Upper lobe of right lung (tissue), 1 donor: Measurements from ENCODE around the gene CCDC183. TPM values are rescaled to one million over a fixed set of nuclear protein-coding genes. Genes with fewer than 3 reads are reported as not detected.
"Not testable (repeated sequence)": the region's sequence is repeated elsewhere in the genome, so short reads cannot be mapped to it uniquely, and the experiment has no call there.

Experiments
- ATAC-seq: fragments of 200-7000 bp; cut with Tn5 transposase; one replicate; pipeline ENCODE4 v1.9.1; 2020; ENCODE audit warnings: mild to moderate bottlenecking, moderate library complexity
- DNase-seq: peaks from one replicate; pipeline ENCODE4 v3.0.0-alpha.2; 2020
- H3K27ac ChIP-seq: fragments of 200-600 bp; one replicate; pipeline ENCODE4 v1.8.0; 2022
- H3K27me3 ChIP-seq: fragments of 200-600 bp; one replicate; pipeline ENCODE4 v1.8.0; 2022; ENCODE audit warnings: mild to moderate bottlenecking
- H3K36me3 ChIP-seq: fragments of 200-600 bp; one replicate; pipeline ENCODE4 v1.8.0; 2022
- H3K4me1 ChIP-seq: fragments of 200-600 bp; one replicate; pipeline ENCODE4 v1.8.0; 2022
- H3K4me3 ChIP-seq: fragments of 200-600 bp; one replicate; pipeline ENCODE4 v1.8.0; 2022; ENCODE audit warnings: mild to moderate bottlenecking
- H3K9me3 ChIP-seq: fragments of 200-600 bp; one replicate; pipeline ENCODE4 v1.8.0; 2022
- intact Hi-C: fragments of 100-400 bp; cut with DNase I; formaldehyde crosslinking; loops from one replicate; pipeline ENCODE4 v1.11.0; 2022
- total RNA-seq: library from RNA; stranded (reverse); fragmentation: NEBNext Ultra II Directional; extraction: Animal tissue kit (Norgen Biotek cat#: 25700); gene quantifications from one replicate; pipeline ENCODE4 v1.2.1, GENCODE V29; 2021
- TF ChIP-seq, protein P1 (sequence below): fragments of 200-600 bp; IDR thresholded peaks from one replicate; pipeline ENCODE4 v1.8.0; 2022; ENCODE audit warnings: antibody characterized with exemption
- donor health status: DM: no; HTN: yes; CAD: no; lungs with severe emphysema.

CCDC183 gene
- total RNA-seq, 1 donor from 2014 or later: 4.0 TPM

DNA sequence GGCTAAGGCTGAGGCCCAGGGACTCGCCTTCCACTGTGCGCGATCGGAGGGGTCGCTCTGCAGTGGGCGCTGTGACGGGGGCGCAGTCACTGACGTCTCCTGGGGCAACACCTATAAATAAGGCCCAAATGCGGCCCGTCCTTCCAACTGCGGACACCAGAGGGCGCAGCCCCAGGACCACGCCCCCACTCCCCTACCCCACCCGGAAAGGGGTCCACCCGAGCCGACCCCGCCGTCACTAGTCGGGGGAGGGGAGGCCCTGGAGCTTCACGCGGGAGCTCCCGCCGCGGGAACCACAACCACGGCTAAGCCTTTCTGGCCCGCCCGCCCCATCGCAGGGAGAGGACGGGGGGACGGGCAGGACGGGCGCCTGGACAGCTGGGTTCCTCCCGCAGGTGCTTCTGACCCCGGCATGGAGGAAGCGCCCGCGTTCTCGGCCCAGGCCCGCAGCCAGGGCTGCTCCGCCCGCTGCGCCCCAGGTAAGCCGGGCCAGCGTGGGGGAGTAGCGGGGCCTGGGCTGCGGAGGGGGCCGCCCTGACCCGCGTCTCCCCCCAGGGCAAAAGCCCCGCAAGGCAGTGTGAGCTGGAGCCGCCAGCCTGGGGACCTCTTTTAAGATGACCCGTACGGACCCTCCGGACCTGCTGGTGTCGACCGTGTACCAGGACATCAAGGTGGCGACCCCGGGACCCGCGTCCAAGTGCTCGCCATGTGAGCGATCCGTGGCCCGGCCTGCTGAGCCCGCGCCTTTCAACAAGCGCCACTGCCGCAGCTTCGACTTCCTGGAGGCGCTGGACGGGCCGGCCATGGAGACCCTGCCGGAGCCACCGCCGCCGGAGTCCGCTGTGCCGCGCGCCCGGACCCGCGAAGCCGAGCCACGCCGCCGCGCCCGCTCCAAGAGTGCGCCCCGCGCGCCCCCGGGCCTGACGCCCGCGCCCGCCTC is 47.9 kb downstream of the CCDC183 start:
- H3K4me3 ChIP-seq, H3K9me3 ChIP-seq, intact Hi-C loops, H3K27ac ChIP-seq: not testable (repeated sequence)
- Histone ChIP-seq H3K27me3 (peaks cover 36% of the 10 kb centered on the region), H3K36me3 (peaks cover 12% of the 10 kb centered on the region), H3K4me1 (peaks cover 33% of the 10 kb centered on the region)
- ATAC-seq (peak; percentile 1), DNase-seq (peak; percentile 80)
- TF ChIP-seq, protein P1, sequence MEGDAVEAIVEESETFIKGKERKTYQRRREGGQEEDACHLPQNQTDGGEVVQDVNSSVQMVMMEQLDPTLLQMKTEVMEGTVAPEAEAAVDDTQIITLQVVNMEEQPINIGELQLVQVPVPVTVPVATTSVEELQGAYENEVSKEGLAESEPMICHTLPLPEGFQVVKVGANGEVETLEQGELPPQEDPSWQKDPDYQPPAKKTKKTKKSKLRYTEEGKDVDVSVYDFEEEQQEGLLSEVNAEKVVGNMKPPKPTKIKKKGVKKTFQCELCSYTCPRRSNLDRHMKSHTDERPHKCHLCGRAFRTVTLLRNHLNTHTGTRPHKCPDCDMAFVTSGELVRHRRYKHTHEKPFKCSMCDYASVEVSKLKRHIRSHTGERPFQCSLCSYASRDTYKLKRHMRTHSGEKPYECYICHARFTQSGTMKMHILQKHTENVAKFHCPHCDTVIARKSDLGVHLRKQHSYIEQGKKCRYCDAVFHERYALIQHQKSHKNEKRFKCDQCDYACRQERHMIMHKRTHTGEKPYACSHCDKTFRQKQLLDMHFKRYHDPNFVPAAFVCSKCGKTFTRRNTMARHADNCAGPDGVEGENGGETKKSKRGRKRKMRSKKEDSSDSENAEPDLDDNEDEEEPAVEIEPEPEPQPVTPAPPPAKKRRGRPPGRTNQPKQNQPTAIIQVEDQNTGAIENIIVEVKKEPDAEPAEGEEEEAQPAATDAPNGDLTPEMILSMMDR: peak; percentile 75

DNA sequence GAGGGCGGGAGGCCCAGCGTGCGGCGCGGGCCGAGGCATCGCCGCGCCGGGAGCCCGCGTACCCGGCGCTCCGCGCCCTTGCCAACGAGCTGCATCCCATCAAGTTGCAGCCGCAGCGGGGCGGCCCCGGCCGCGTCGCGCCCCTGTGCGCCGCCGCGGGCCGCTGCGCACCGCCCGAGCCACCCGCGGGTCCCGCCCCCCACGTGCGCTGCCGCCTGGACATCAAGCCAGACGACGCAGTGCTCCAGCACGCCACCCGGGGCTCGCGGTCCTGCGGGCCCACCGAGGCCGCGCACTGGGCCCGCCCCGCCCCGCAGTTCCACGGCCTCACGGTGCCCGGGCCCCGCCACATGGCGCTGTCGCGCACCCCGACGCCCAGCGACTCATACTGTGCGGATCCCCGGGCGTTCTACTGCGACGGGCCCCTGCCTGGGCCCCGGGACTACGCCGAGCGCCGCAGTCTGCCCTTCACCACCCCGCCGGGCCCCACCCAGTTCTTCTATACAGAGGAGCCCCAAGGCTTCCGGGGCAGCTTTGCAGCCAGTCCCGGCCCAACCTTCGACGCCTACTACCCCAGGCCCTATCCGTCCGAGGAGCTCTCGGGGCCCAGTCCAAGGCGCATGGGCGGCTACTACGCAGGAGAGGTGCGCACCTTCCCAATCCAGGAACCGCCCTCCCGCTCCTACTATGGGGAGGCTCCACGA is 48.8 kb downstream of the CCDC183 start:
- Histone ChIP-seq H3K9me3 (no peaks in the 10 kb centered on the region), H3K36me3 (peaks cover 4% of the 10 kb centered on the region), H3K27ac (no peak overlapping the region), H3K4me1 (peaks cover 35% of the 10 kb centered on the region), H3K27me3 (peaks cover 36% of the 10 kb centered on the region), H3K4me3 (no peak overlapping the region)
- TF ChIP-seq, protein P1: no peak
- DNase-seq (no peak), ATAC-seq (no peak)
- intact Hi-C loops: no loop called here

DNA sequence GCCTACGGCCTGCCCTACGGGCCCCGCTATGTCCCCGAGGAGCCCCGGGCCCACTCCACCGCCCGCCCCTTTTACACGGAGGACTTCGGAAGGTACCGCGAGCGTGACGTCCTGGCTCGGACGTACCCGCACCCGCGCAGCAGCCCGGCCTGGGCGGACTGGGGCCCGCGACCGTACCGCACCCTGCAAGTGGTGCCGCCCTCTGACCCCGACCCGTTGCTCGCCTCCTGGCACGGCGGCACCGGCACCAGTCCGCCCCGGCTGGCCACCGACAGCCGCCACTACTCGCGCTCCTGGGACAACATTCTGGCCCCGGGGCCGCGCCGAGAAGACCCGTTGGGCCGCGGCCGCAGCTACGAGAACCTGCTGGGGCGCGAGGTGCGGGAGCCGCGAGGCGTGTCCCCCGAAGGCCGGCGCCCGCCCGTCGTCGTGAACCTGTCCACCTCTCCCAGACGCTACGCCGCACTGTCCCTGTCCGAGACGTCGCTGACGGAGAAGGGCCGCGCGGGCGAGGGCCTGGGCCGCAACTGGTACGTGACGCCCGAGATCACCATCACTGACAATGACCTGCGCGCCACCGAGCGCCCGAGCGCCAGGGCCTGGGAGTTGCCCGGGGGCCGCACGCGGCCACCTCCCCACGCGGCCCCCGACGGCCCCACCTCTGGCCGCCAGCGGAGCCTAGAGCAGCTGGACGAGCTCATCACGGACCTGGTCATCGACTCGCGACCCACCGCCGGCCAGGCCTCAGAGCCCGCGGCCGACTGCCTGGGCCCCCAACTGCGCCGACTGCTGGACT is 49.5 kb downstream of the CCDC183 start:
- ATAC-seq: no peak
- peaks cover 43% of the 10 kb centered on the region for H3K4me1 ChIP-seq
- H3K4me3 ChIP-seq: no peak overlapping the region
- TF ChIP-seq, protein P1: no peak
- no peak overlapping the region for H3K27ac ChIP-seq
- H3K9me3 ChIP-seq: no peaks in the 10 kb centered on the region
- no peak for DNase-seq
- intact Hi-C loops: no loop called here
- H3K27me3 ChIP-seq: peaks cover 36% of the 10 kb centered on the region
- no peaks in the 10 kb centered on the region for H3K36me3 ChIP-seq

DNA sequence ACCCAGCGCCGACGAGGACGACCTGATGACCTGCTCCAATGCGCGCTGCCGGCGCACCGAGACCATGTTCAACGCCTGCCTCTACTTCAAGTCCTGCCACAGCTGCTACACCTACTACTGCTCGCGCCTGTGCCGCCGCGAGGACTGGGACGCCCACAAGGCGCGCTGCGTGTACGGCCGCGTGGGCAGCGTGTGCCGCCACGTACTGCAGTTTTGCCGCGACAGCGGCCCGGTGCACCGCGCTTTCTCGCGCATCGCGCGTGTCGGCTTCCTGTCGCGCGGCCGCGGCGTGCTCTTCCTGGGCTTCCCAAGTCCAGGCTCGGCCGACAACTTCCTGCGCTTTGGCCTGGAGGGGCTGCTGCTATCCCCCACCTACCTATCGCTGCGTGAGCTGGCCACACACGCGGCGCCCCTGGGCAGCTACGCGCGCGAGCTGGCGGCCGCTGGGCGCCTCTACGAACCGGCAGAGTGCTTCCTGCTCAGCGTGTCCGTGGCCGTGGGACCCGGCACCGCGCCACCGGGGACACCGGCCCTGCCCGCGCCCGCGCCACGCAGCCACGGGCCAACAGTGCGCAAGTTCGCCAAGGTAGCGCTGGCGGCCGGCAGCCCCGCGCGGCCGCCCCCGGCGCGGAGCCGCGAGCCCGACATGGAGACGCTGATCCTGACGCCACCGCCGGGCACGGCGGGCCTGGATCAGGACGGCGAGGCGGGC is 50.4 kb downstream of the CCDC183 start:
- Histone ChIP-seq H3K9me3 (no peaks in the 10 kb centered on the region), H3K4me3 (peak overlapping the region; percentile 89), H3K4me1 (peaks cover 43% of the 10 kb centered on the region), H3K36me3 (no peaks in the 10 kb centered on the region), H3K27ac (no peak overlapping the region), H3K27me3 (peaks cover 36% of the 10 kb centered on the region)
- intact Hi-C loops: no loop called here
- TF ChIP-seq, protein P1: no peak
- DNase-seq: no peak
- ATAC-seq: no peak
